ENCODE results near the gene DKKL1.

The DKKL1 gene

DNA sequence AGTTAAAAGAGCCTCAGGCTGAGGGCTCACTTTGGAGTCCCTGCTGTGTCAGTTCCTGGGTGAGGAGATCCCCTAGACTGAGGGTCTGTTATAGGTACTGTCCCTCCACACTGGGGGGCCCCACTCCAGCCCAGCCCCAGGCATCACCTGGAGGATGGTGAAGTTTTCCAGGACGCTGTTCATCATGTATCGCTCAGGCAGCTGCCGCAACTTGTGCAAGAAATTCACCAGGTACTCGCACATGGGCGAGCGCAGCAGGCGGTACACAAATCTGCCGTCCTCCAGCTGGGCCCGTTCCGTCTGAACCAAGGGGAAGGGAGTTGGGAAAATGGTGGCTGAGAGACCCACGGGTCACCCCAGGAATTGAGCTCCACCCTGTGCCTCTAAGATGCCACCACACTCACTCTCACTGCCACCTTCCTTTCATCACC lies 21.4 kb upstream of the DKKL1 start:
- DNase-seq (ENCODE audit: insufficient read length, low spot score) (no peak), FAIRE-seq (no peak)
- no peak for TF ChIP-seq POLR2A (IDR thresholded peaks at IDR 0.05; ENCODE audit: low read depth, low read length)

- DNase-seq (ENCODE audit: insufficient read length, low spot score) (no peak), FAIRE-seq (no peak)
- no peak for TF ChIP-seq POLR2A (IDR thresholded peaks at IDR 0.05; ENCODE audit: low read depth, low read length)
These were observed 20.6 kb upstream of the DKKL1 start for GRCh38 chr19:49343123-49343522.

DNA sequence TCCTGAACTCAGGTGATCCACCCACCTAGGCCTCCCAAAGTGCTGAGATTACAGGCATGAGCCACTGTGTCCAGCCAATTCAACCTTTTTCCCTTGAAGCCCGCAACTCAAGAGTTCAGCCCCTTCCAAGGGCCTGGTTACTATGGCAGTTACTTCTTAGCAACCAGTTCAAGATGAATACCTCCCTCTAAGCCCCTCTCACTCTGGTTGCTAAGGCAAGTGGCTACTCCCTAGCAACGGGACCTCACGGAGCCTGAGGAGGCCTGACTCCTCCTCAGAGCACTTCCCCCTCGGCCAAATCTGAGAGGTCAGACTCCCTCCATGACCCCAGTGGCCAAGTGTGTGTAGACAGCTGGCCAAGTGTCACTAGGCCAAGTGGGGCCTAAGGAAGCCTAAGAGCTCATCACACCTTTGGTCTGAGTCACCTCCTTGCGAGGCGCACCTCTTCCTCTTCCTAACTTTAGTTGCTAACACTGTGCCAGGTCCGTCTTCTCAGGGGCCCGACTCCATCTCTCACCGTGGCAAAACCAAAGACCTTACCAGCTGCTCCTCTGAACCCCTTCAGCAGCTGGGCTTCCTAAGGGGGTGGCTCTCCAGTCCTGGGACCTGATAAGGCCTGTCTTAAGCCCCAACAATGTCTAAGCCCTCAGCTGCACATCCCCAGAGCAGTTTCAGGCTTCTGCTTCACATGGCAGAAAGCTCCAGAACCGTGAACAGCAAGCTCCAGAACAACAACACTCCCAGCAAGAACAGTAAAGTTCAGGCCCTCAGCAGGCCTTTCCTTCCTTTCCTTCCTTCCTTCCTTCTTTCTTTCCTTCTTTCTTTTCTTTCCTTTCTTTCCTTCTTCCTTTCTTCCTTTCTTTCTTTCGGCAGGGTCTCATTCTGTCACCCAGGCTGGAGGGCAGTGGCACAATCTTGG lies 18.9 kb upstream of the DKKL1 start:
- FAIRE-seq (no peak), DNase-seq (ENCODE audit: insufficient read length, low spot score) (no peak)
- TF ChIP-seq POLR2A (IDR thresholded peaks at IDR 0.05; ENCODE audit: low read depth, low read length) = no peak

GRCh38 chr19:49347191-49347590 lies 16.5 kb upstream of the DKKL1 start:
- TF ChIP-seq POLR2A (IDR thresholded peaks at IDR 0.05; ENCODE audit: low read depth, low read length) = no peak
- FAIRE-seq = no peak
- DNase-seq (ENCODE audit: insufficient read length, low spot score) = no peak

DNA sequence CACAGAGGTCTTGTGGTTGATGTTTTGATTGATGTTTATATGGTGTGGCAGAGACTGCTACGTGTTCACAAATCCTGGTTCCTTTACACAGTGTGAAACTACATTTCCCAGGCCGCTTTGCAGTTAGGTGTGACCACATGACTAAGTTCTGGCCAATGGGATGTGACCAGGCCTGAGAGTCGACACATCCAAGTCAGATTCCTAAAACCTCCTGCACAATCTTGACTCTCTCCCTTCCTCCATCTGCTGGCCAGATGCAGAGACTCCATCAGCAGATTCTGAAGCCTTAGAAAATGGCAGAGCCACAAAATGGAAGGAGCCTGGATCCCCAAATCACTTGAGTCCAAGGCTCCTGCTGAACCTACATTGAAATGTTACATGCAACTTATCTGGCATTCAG lies 15.8 kb upstream of the DKKL1 start:
- peak; percentile 42 for DNase-seq (ENCODE audit: insufficient read length, low spot score)
- TF ChIP-seq POLR2A (IDR thresholded peaks at IDR 0.05; ENCODE audit: low read depth, low read length) = no peak
- FAIRE-seq = peak; percentile 53

GRCh38 chr19:49348305-49349189 lies 15.1 kb upstream of the DKKL1 start:
- TF ChIP-seq POLR2A (IDR thresholded peaks at IDR 0.05; ENCODE audit: low read depth, low read length) = no peak
- FAIRE-seq = no peak
- DNase-seq (ENCODE audit: insufficient read length, low spot score) = no peak

GRCh38 chr19:49349567-49349966 lies 14.1 kb upstream of the DKKL1 start:
- no peak for FAIRE-seq
- TF ChIP-seq POLR2A (IDR thresholded peaks at IDR 0.05; ENCODE audit: low read depth, low read length) = no peak
- DNase-seq (ENCODE audit: insufficient read length, low spot score) = no peak

- TF ChIP-seq POLR2A (IDR thresholded peaks at IDR 0.05; ENCODE audit: low read depth, low read length) = no peak
- DNase-seq (ENCODE audit: insufficient read length, low spot score) = no peak
- no peak for FAIRE-seq
These were observed 7.7 kb upstream of the DKKL1 start for GRCh38 chr19:49355909-49356353.

- TF ChIP-seq POLR2A (IDR thresholded peaks at IDR 0.05; ENCODE audit: low read depth, low read length) = no peak
- DNase-seq (ENCODE audit: insufficient read length, low spot score) (no peak), FAIRE-seq (no peak)
These were observed 7.3 kb upstream of the DKKL1 start for GRCh38 chr19:49356382-49356781.

GRCh38 chr19:49357186-49357585 lies 6.5 kb upstream of the DKKL1 start:
- no peak for FAIRE-seq
- no peak for TF ChIP-seq POLR2A (IDR thresholded peaks at IDR 0.05; ENCODE audit: low read depth, low read length)
- DNase-seq (ENCODE audit: insufficient read length, low spot score) = no peak

DNA sequence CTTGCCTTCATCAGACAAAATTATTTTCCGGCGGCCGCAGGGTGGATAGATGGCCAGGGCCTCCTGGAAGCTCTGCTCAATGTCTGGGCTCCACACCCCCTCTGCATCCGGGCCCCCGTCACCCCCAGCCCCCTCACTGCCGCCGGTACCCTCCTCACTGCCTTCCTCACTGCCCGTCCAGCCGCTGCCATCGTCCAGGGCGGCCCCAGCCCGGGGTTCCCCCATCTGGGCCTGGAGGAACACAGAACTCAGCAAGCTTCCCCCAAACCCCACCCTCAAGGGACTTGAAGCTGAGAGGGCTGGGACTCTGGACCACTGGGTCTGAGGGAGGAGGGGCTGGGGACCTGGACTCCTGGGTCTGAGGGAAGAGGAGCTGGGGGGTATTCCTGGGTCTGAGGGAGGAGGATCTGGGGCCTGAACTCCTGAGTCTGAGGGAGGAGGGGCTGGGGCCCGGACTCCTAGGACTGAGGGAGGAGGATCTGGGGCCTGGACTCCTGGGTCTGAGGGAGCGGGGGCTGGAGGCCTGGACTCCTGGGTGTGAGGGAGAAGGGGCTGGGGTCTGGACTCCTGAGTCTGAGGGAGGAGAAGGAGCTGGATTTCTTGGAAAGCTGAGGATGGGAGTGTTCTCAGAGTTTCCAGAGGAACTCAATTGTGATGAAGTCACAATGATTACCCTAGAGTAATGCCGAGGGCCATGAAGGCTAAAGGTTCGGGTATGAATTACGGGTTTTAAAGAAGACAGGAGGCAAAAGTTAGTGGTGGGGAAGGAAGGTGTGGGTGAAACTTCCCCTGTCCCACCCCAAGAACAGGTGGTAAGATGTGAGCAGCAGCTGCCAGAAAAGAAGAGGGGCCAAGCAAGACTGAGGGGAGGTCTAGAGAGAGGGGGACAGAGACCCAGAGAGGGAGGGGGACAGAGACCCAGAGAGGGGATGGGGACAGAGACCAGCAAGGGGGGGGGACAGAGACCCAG lies 3.5 kb upstream of the DKKL1 start:
- DNase-seq (ENCODE audit: insufficient read length, low spot score) (no peak), FAIRE-seq (no peak)
- no peak for TF ChIP-seq POLR2A (IDR thresholded peaks at IDR 0.05; ENCODE audit: low read depth, low read length)

GRCh38 chr19:49361438-49362047 lies 2.1 kb upstream of the DKKL1 start:
- FAIRE-seq (no peak), DNase-seq (ENCODE audit: insufficient read length, low spot score) (peak; percentile 73)
- no peak for TF ChIP-seq POLR2A (IDR thresholded peaks at IDR 0.05; ENCODE audit: low read depth, low read length)
